IPS-15b (cell line): Measurements from ENCODE around the gene SNN.

Experiments
- H3K27me3 ChIP-seq: one replicate; pipeline ENCODE4 v1.6.1; 2013; ENCODE audit warnings: low read length; ENCODE audit not compliant: control insufficient read depth, insufficient read depth
- H3K36me3 ChIP-seq: one replicate; pipeline ENCODE4 v1.6.1; 2013; ENCODE audit warnings: low read length; ENCODE audit not compliant: control insufficient read depth, insufficient read depth
- H3K4me1 ChIP-seq: one replicate; pipeline ENCODE4 v1.6.1; 2013; ENCODE audit warnings: mild to moderate bottlenecking, low read length; ENCODE audit not compliant: control insufficient read depth, insufficient read depth
- H3K4me3 ChIP-seq: one replicate; pipeline ENCODE4 v1.5.1; 2013; ENCODE audit warnings: low read depth, low read length
- H3K9ac ChIP-seq: one replicate; pipeline ENCODE4 v1.6.1; 2013; ENCODE audit warnings: low read depth, mild to moderate bottlenecking, low read length
- H3K9me3 ChIP-seq: one replicate; pipeline ENCODE4 v1.6.1; 2013; ENCODE audit warnings: mild to moderate bottlenecking, low read length; ENCODE audit not compliant: control insufficient read depth, insufficient read depth

Gene SNN

GRCh38 chr16:11667824-11668622 is at the start of gene SNN:
Gene SNN, plus strand, starts transcription at chr16:11668455. Its CDS starts 7,605 bp downstream, at chr16:11676060.
- H3K36me3 ChIP-seq, result peaks cover 4% of the 10 kb centered on the region
- peaks cover 2% of the 10 kb centered on the region for H3K27me3 ChIP-seq
- peak within 1 kb of the TSS; percentile 60 for H3K9ac ChIP-seq
- peak within 1 kb of the TSS; percentile 69 for H3K4me3 ChIP-seq
- peaks cover 18% of the 10 kb centered on the region for H3K4me1 ChIP-seq
- no peaks in the 10 kb centered on the region for H3K9me3 ChIP-seq

GRCh38 chr16:11619327-11619851 is 48.9 kb upstream of the SNN start:
- H3K9me3 ChIP-seq, result no peaks in the 10 kb centered on the region
- no peak overlapping the region for H3K9ac ChIP-seq
- H3K4me1 ChIP-seq, result peaks cover 2% of the 10 kb centered on the region
- no peaks in the 10 kb centered on the region for H3K36me3 ChIP-seq
- H3K27me3 ChIP-seq, result no peaks in the 10 kb centered on the region
- no peak overlapping the region for H3K4me3 ChIP-seq

DNA sequence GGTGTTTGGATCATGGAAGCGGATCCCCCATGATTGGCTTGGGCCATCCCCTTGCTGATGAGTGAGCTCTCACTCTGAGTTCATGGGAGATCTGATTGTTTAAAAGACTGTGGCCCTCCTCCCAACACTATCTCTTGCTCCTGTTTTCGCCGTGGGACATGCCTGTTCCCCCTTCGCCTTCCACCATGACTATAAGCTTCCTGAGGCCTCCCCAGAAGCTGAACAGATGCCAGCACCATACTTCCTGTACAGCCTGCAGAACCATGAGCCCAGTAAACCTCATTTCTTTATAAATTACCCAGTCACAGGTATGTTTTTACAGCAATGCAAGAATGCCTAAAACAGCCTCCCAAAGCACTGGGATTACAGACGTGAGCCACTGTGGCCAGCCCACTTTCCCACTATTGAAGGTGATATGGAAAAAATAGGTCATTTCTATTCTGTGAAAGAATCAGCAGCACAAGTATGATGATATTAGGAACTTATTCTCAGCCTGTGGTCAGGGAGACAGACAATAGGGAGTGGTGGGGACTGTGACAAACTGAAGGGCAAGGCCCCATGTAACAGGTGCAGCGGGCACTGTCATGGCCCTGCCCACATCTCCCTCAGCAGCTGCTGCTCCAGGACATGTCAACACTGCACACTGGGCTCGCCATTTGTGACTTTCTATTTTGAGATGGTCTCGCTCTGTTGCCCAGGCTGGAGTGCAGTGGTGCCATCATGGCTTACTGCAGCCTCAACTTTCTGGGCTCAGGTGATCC is 47.8 kb upstream of the SNN start:
- Histone ChIP-seq H3K9me3 (no peaks in the 10 kb centered on the region), H3K27me3 (no peaks in the 10 kb centered on the region), H3K4me3 (no peak overlapping the region), H3K9ac (no peak overlapping the region), H3K4me1 (no peaks in the 10 kb centered on the region), H3K36me3 (no peaks in the 10 kb centered on the region)

DNA sequence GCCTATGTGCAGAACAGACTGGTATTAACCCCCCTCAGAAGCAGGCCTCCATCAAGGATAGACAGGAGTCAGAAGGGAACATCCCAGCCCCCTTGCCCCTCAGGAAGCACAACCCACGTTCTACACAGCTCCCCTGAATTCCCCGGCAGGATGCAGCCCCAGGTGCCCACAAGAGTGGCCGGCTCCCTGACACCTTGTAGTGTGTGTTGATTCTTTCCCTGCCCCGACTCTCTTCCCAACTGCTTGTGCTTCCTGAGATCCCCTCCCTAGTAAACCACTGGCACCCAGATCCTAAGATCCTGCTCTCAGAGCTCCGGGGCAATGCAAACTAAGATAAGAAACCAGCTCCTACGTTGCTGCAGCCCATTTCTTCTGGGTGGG is 46.7 kb upstream of the SNN start:
- H3K4me3 ChIP-seq, result no peak overlapping the region
- no peaks in the 10 kb centered on the region for H3K27me3 ChIP-seq
- H3K36me3 ChIP-seq, result no peaks in the 10 kb centered on the region
- H3K9me3 ChIP-seq, result no peaks in the 10 kb centered on the region
- H3K4me1 ChIP-seq, result no peaks in the 10 kb centered on the region
- no peak overlapping the region for H3K9ac ChIP-seq

GRCh38 chr16:11621920-11622651 is 46.2 kb upstream of the SNN start:
- H3K9ac ChIP-seq, result no peak overlapping the region
- H3K4me1 ChIP-seq, result no peaks in the 10 kb centered on the region
- no peak overlapping the region for H3K4me3 ChIP-seq
- no peaks in the 10 kb centered on the region for H3K9me3 ChIP-seq
- no peaks in the 10 kb centered on the region for H3K36me3 ChIP-seq
- no peaks in the 10 kb centered on the region for H3K27me3 ChIP-seq

DNA sequence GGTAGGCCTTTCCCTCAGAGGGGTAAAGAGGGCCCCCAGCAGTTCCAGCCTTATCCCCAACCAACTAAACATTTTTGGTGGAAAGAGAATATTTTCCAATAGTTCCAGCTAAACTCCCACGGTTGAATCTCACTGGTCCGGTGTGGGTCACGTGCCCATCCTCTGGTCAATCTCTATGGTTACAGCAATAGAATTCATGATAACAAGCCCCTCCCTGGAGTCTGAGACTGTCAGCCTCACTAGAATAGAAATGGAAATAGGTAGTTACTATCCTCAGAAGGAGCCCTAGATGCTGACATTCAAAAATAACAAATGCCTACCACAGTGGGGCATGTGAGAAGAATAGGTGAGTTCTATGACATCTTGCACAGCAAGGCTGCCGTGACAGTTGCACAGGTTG is 44.0 kb upstream of the SNN start:
- no peaks in the 10 kb centered on the region for H3K4me1 ChIP-seq
- H3K9me3 ChIP-seq, result no peaks in the 10 kb centered on the region
- H3K36me3 ChIP-seq, result no peaks in the 10 kb centered on the region
- H3K4me3 ChIP-seq, result no peak overlapping the region
- no peaks in the 10 kb centered on the region for H3K27me3 ChIP-seq
- no peak overlapping the region for H3K9ac ChIP-seq

GRCh38 chr16:11624636-11625607 is 43.3 kb upstream of the SNN start:
- no peaks in the 10 kb centered on the region for H3K27me3 ChIP-seq
- H3K9ac ChIP-seq, result no peak overlapping the region
- H3K9me3 ChIP-seq, result no peaks in the 10 kb centered on the region
- no peaks in the 10 kb centered on the region for H3K36me3 ChIP-seq
- H3K4me1 ChIP-seq, result no peaks in the 10 kb centered on the region
- H3K4me3 ChIP-seq, result no peak overlapping the region

DNA sequence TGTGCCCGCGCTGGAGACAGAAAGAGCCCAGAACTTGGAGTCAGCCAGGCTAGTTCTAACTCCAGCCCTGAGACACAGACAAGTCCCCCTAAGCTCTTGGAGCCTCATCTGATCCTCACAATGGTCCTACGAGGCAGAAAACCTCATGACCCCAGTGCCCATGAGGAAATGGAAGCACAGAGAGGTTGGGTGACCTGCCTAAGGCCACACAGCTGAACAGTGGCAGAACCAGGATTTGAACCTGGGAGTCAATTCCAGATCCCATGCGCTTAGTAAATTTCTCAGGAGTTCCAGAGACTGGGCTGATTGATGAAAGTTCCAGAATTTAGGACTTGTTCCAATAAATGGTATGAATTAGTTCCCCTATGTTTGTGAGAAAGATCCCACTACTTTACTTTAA is 42.5 kb upstream of the SNN start:
- Histone ChIP-seq H3K9me3 (no peaks in the 10 kb centered on the region), H3K4me1 (no peaks in the 10 kb centered on the region), H3K36me3 (no peaks in the 10 kb centered on the region), H3K27me3 (no peaks in the 10 kb centered on the region), H3K9ac (no peak overlapping the region), H3K4me3 (no peak overlapping the region)

- H3K27me3 ChIP-seq, result no peaks in the 10 kb centered on the region
- no peaks in the 10 kb centered on the region for H3K9me3 ChIP-seq
- H3K36me3 ChIP-seq, result no peaks in the 10 kb centered on the region
- no peak overlapping the region for H3K4me3 ChIP-seq
- H3K9ac ChIP-seq, result no peak overlapping the region
- H3K4me1 ChIP-seq, result no peaks in the 10 kb centered on the region
Measured at GRCh38 chr16:11626657-11627291, 41.5 kb upstream of the SNN start.

- Histone ChIP-seq H3K4me1 (no peaks in the 10 kb centered on the region), H3K4me3 (no peak overlapping the region), H3K9me3 (no peaks in the 10 kb centered on the region), H3K9ac (no peak overlapping the region), H3K36me3 (no peaks in the 10 kb centered on the region), H3K27me3 (no peaks in the 10 kb centered on the region)
Measured at GRCh38 chr16:11627292-11627663, 41.0 kb upstream of the SNN start.
